ENCODE measurements around the gene DIP2C.

Gene DIP2C

GRCh38 chr10:241451-241850 lies 448.0 kb downstream of the DIP2C start:
- DNase-seq (ENCODE audit: low spot score) = no peak
- in situ Hi-C loops (cut with MboI; ENCODE audit: low pct_unique_long_range_greater_than_20kb, low sequenced_read_pairs, unreplicated experiment) = no loop called here
- no peak for TF ChIP-seq CTCF (IDR thresholded peaks at IDR 0.05; ENCODE audit: extremely low read depth, insufficient read depth, missing control alignments)

- in situ Hi-C loops (cut with MboI; ENCODE audit: low pct_unique_long_range_greater_than_20kb, low sequenced_read_pairs, unreplicated experiment) = no loop called here
- TF ChIP-seq CTCF (IDR thresholded peaks at IDR 0.05; ENCODE audit: extremely low read depth, insufficient read depth, missing control alignments) = no peak
- no peak for DNase-seq (ENCODE audit: low spot score)
Measured at GRCh38 chr10:239109-239508, 450.4 kb downstream of the DIP2C start.

- in situ Hi-C loops (cut with MboI; ENCODE audit: low pct_unique_long_range_greater_than_20kb, low sequenced_read_pairs, unreplicated experiment) = no loop called here
- no peak for TF ChIP-seq CTCF (IDR thresholded peaks at IDR 0.05; ENCODE audit: extremely low read depth, insufficient read depth, missing control alignments)
- DNase-seq (ENCODE audit: low spot score) = no peak
Measured at GRCh38 chr10:235915-236314, 453.6 kb downstream of the DIP2C start.

GRCh38 chr10:234708-235406 lies 454.6 kb downstream of the DIP2C start:
- in situ Hi-C loops (cut with MboI; ENCODE audit: low pct_unique_long_range_greater_than_20kb, low sequenced_read_pairs, unreplicated experiment) = no loop called here
- TF ChIP-seq CTCF (IDR thresholded peaks at IDR 0.05; ENCODE audit: extremely low read depth, insufficient read depth, missing control alignments) = no peak
- DNase-seq (ENCODE audit: low spot score) = no peak

- in situ Hi-C loops (cut with MboI; ENCODE audit: low pct_unique_long_range_greater_than_20kb, low sequenced_read_pairs, unreplicated experiment) = no loop called here
- no peak for DNase-seq (ENCODE audit: low spot score)
- TF ChIP-seq CTCF (IDR thresholded peaks at IDR 0.05; ENCODE audit: extremely low read depth, insufficient read depth, missing control alignments) = no peak
Measured at GRCh38 chr10:232878-233277, 456.6 kb downstream of the DIP2C start.

- in situ Hi-C loops (cut with MboI; ENCODE audit: low pct_unique_long_range_greater_than_20kb, low sequenced_read_pairs, unreplicated experiment) = no loop called here
- DNase-seq (ENCODE audit: low spot score) = no peak
- no peak for TF ChIP-seq CTCF (IDR thresholded peaks at IDR 0.05; ENCODE audit: extremely low read depth, insufficient read depth, missing control alignments)
Measured at GRCh38 chr10:232061-232460, 457.4 kb downstream of the DIP2C start.
